ENCODE results near the gene ARHGEF10L.

The ARHGEF10L gene

DNA sequence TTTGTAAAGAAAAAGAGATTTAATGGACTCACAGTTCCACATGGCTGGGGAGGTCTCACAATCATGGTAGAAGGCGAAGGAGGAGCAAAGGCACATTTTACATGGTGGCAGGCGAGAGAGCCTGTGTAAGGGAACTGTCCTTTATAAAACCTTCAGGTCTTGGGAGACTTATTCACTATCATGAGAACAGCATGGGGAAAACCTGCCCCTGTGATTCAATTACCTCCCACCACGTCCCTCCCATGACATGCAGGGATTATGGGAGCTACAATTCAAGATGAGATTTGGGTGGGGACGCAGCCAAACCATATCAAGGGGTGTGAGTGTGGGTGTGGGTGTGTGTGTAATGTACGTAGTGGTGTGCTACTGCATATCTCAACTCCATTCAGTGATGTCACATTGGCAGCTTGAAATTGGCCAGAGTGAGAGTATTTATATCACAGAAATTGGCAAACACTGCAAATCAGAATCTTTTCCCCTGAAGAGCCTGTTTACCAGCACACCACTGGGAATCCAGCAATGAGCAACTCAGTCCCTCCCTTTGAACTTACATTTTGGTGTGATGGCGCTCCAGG is 5.4 kb downstream of the ARHGEF10L start:
- Histone ChIP-seq H3K27ac (ENCODE audit: low read depth, low read length) (no peak overlapping the region), H3K36me3 (ENCODE audit: control insufficient read depth, insufficient read depth, low read length) (no peaks in the 10 kb centered on the region), H3K4me1 (ENCODE audit: control insufficient read depth, insufficient read depth, low read length) (peaks cover 9% of the 10 kb centered on the region), H3K27me3 (ENCODE audit: control insufficient read depth, insufficient read depth, low read length) (no peaks in the 10 kb centered on the region), H3K4me3 (ENCODE audit: low read length) (no peak overlapping the region), H3K9ac (ENCODE audit: low read length) (no peak overlapping the region)

DNA sequence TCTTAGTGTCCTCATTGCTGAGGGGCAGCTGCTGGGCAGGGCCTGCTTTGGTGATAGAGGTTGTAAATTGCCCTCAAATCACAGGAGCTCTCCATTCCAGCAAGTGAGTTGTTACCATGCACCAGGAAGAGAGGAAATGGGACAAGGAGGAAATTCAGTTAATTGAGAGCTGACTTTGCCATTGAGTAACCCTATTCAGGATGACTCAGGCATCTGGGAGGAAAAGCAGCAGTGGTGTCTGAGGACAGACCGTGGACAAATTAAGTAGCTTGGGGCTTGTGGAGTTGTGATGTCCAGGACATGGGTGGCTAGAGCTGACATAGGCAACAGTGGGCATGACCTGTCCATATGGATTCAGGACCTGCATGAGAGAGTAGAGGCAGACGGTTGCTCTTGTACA is 5.9 kb downstream of the ARHGEF10L start:
- Histone ChIP-seq H3K9ac (ENCODE audit: low read length) (no peak overlapping the region), H3K27ac (ENCODE audit: low read depth, low read length) (no peak overlapping the region), H3K4me3 (ENCODE audit: low read length) (no peak overlapping the region), H3K36me3 (ENCODE audit: control insufficient read depth, insufficient read depth, low read length) (no peaks in the 10 kb centered on the region), H3K4me1 (ENCODE audit: control insufficient read depth, insufficient read depth, low read length) (peaks cover 9% of the 10 kb centered on the region), H3K27me3 (ENCODE audit: control insufficient read depth, insufficient read depth, low read length) (no peaks in the 10 kb centered on the region)

DNA sequence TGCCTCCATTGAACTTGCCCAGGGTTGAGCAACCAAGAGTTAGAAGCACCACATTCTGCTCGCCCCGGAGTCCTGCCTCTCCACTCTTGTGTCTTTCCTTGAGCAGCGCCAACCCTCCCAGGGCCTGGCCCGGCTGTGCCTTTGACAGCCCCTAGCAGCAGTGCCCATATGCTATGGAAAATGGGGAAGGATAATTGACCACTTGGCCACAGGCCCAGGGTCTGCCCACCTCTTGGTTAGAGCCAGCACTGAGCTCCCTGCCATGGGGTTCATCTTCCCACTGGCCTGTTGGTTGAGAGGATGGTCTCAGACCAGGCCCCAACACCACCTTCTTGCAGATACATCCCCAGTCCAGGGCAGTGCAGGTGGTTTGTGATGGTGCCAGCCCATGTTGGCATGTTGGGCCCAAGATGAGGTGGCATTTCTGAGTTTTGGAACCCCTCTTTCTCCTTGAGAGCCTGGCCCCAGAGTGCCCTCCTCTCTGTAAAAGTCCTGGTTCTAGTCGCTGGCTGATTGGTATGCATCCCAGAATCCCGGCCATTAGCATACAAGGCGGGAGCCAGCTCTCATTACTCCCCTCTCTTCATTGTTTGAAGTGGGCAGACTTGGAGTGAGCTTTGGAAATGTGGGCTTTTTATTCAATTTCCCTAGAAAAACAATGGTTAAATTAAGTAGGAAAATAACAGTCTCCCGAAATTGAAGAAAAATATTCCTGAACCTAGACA is 7.6 kb downstream of the ARHGEF10L start:
- Histone ChIP-seq H3K9ac (ENCODE audit: low read length) (no peak overlapping the region), H3K36me3 (ENCODE audit: control insufficient read depth, insufficient read depth, low read length) (no peaks in the 10 kb centered on the region), H3K27ac (ENCODE audit: low read depth, low read length) (no peak overlapping the region), H3K4me3 (ENCODE audit: low read length) (no peak overlapping the region), H3K27me3 (ENCODE audit: control insufficient read depth, insufficient read depth, low read length) (no peaks in the 10 kb centered on the region), H3K4me1 (ENCODE audit: control insufficient read depth, insufficient read depth, low read length) (peaks cover 6% of the 10 kb centered on the region)

DNA sequence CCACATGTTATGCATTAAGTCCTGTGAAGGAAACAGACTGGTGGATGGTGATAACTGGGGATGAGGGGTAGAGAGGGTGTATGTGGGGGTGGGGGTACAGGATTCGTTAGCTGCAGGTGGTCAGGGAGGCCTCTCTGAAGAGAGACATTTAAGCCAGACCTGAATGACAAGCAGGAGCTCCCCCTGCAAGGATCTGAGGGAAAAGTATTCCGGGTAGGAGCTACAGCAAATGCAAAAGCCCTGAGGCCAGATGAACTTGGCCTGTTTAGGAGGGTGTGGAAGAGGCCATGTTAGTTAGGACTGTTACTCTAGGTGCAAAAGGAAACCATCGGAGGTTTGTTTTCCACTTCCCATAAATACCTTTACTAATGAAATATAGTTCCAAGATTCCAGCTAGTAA is 9.9 kb downstream of the ARHGEF10L start:
- H3K27ac ChIP-seq (ENCODE audit: low read depth, low read length), result no peak overlapping the region
- H3K27me3 ChIP-seq (ENCODE audit: control insufficient read depth, insufficient read depth, low read length), result no peaks in the 10 kb centered on the region
- no peak overlapping the region for H3K4me3 ChIP-seq (ENCODE audit: low read length)
- peaks cover 6% of the 10 kb centered on the region for H3K4me1 ChIP-seq (ENCODE audit: control insufficient read depth, insufficient read depth, low read length)
- H3K36me3 ChIP-seq (ENCODE audit: control insufficient read depth, insufficient read depth, low read length), result peaks cover 2% of the 10 kb centered on the region
- no peak overlapping the region for H3K9ac ChIP-seq (ENCODE audit: low read length)

DNA sequence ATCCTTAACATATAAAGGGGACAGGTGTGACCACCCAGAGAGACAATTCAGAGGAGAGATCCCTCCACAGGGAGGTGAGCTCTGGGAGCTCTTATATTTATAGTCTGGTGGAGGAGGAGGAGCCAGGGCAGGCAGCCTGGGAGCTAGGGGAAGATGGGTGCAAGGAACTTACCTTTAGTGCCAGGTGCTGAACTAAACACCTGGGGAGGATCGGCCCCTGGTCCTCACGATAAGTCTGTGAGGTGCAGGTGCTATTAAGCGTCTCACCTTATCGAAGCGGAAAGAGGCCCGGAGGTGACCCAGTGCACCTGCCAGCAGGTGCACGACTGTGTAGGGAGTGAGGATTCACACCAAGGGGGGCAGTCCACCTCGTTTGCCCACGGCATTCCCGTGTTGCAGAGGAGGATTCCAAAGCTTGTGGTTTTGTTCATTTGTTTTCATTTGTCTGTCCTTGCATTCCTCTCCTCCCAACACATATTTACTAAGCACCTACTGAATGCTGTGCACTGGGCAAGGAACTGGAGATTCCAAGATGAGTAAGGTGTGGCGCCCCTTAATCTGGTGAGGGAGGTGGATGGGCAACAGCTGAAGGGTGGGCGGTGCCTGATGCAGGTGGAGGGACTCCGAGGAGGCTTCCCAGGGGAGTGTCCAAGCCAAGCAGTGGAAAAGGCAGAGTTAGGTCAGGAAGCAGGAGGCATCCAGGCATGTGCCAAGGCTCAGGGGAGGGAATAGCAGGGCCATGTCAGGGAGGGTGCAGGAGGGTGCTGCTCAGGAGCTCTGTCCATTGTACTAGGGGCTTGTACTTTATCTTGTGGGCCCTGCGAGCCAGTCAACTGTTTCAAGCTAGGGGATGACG is 11.5 kb downstream of the ARHGEF10L start:
- H3K27me3 ChIP-seq (ENCODE audit: control insufficient read depth, insufficient read depth, low read length), result no peaks in the 10 kb centered on the region

DNA sequence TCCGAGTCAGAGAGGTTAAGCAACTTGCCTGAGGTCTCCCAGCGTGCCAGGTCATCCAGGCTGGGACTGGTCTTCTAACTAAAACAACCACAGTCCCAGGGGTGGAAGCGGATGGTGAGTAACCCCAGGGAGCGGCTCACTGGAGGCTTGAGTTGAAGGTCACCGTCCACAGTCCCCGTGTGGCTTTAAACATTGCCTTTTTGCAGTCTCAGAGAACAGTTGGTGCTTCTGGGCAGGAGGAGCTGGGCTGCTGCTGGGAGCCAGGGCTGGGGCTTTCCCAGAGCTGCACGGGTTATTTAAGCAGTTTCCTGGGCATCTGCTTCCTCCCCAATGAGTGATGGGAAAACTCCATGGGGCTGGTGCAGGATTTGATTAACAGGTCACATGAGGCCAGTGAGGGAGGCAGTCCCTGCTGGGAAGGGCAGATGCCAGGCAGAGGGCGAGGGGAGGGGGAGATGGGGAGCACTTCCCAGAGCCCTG is 12.3 kb downstream of the ARHGEF10L start:
- Histone ChIP-seq H3K27me3 (ENCODE audit: control insufficient read depth, insufficient read depth, low read length) (no peaks in the 10 kb centered on the region), H3K27ac (ENCODE audit: low read depth, low read length) (no peak overlapping the region), H3K4me1 (ENCODE audit: control insufficient read depth, insufficient read depth, low read length) (peaks cover 6% of the 10 kb centered on the region), H3K4me3 (ENCODE audit: low read length) (no peak overlapping the region), H3K9ac (ENCODE audit: low read length) (no peak overlapping the region), H3K36me3 (ENCODE audit: control insufficient read depth, insufficient read depth, low read length) (peaks cover 2% of the 10 kb centered on the region)

More for the DNA sequence above, 11.5 kb downstream of the ARHGEF10L start:
- no peak overlapping the region for H3K9ac ChIP-seq (ENCODE audit: low read length)
- no peak overlapping the region for H3K4me3 ChIP-seq (ENCODE audit: low read length)
- H3K4me1 ChIP-seq (ENCODE audit: control insufficient read depth, insufficient read depth, low read length), result peaks cover 6% of the 10 kb centered on the region
- H3K27ac ChIP-seq (ENCODE audit: low read depth, low read length), result no peak overlapping the region
- peaks cover 2% of the 10 kb centered on the region for H3K36me3 ChIP-seq (ENCODE audit: control insufficient read depth, insufficient read depth, low read length)

DNA sequence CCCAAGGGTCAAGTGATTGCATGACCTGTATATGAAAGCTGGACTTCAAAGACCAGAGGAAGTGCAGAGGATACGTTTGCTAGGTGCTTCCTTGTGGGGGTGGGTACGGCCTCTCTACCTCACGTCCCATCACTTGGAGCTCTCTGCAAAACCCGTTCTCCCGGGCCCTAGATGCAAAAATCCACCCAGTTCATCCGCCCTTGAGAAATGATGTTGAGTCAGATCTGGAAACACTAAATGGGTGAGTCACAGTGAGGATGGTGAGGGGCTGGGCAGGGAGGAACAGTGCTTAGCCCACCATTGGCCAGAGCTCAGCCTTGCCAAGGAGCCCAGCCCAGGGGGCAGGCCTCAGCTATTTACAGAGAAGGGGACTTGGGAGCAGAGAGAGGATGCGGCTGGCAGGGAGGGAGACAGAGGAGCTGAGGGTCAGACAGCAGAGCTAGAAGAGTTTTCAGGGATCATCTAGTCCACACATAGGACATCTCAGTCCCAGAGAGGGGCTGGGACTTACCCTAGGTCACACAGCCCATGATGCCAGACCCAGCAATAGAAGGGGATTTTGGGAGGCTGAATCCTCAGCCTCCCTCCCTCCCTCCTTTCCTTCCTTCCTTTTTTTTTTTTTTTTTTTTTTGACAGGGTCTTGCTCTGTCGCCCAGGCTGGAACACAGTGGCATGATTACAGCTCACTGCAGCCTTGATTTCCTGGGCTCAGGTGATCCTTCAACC is 14.6 kb downstream of the ARHGEF10L start:
- H3K27ac ChIP-seq (ENCODE audit: low read depth, low read length), result no peak overlapping the region
- no peaks in the 10 kb centered on the region for H3K27me3 ChIP-seq (ENCODE audit: control insufficient read depth, insufficient read depth, low read length)
- H3K4me1 ChIP-seq (ENCODE audit: control insufficient read depth, insufficient read depth, low read length), result peaks cover 6% of the 10 kb centered on the region
- no peak overlapping the region for H3K4me3 ChIP-seq (ENCODE audit: low read length)
- H3K36me3 ChIP-seq (ENCODE audit: control insufficient read depth, insufficient read depth, low read length), result peaks cover 2% of the 10 kb centered on the region
- H3K9ac ChIP-seq (ENCODE audit: low read length), result no peak overlapping the region

DNA sequence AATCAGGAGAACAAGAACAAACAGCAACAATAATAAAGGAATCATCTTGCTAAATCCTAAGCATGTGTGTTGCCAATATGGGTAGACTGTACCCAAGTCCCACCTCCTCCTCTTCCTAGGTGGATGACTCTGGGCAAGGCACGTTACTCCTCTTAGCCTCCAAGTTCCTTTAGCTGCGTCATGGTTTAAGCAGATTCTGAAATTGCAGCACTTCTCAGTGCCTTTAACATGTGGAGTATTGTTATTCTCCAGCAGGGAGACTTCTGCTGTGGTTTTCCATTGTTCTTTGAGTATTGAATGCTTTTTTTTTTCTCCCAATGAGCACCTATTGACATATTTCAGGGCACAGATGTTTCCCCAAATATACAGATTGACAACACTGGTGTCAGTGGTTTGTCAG is 15.5 kb downstream of the ARHGEF10L start:
- H3K4me1 ChIP-seq (ENCODE audit: control insufficient read depth, insufficient read depth, low read length), result peaks cover 6% of the 10 kb centered on the region
- H3K9ac ChIP-seq (ENCODE audit: low read length), result no peak overlapping the region
- no peak overlapping the region for H3K4me3 ChIP-seq (ENCODE audit: low read length)
- no peak overlapping the region for H3K27ac ChIP-seq (ENCODE audit: low read depth, low read length)
- peaks cover 2% of the 10 kb centered on the region for H3K36me3 ChIP-seq (ENCODE audit: control insufficient read depth, insufficient read depth, low read length)
- no peaks in the 10 kb centered on the region for H3K27me3 ChIP-seq (ENCODE audit: control insufficient read depth, insufficient read depth, low read length)

DNA sequence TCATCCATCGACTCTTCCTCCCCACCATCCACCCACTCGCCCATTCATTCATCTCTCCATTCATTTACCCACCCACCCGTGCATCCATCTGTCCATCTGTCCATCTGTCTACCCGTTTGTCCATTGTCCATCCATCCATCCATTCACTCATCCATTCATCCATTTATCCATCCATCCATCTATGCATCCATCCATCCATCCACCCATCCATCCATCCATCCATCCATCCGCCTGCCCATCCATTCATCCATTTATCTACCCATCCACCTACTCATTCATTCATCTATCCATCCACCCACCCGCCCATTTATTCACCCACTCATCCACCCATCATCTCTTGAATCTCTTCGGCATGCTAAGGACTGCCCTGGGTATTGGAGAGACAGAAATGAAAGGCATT is 18.5 kb downstream of the ARHGEF10L start:
- H3K36me3 ChIP-seq (ENCODE audit: control insufficient read depth, insufficient read depth, low read length), result no peaks in the 10 kb centered on the region
- peaks cover 15% of the 10 kb centered on the region for H3K4me1 ChIP-seq (ENCODE audit: control insufficient read depth, insufficient read depth, low read length)
- H3K9ac ChIP-seq (ENCODE audit: low read length), result no peak overlapping the region
- H3K27ac ChIP-seq (ENCODE audit: low read depth, low read length), result no peak overlapping the region
- H3K4me3 ChIP-seq (ENCODE audit: low read length), result no peak overlapping the region
- no peaks in the 10 kb centered on the region for H3K27me3 ChIP-seq (ENCODE audit: control insufficient read depth, insufficient read depth, low read length)

DNA sequence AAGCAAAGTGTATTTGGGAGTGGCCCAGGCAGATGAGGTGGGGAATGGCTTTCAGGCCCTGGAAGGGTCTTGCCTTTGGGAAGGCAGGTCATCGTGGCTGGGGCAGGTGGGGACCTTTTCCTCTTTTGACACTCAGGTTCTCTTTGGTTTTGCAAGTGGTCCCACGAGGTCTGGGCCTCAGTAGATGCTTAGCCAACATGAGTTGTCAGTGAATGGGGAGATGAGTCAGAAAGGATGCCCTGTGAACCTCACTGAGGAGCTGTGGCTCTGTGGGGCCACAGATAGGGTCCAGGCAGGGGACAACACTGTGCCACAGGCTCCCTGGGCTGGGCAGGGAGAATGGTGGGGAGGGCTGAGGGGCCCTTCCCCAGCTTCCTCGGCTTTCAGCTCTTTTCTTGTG is 19.0 kb downstream of the ARHGEF10L start:
- H3K27ac ChIP-seq (ENCODE audit: low read depth, low read length), result no peak overlapping the region
- no peaks in the 10 kb centered on the region for H3K27me3 ChIP-seq (ENCODE audit: control insufficient read depth, insufficient read depth, low read length)
- H3K9ac ChIP-seq (ENCODE audit: low read length), result no peak overlapping the region
- no peaks in the 10 kb centered on the region for H3K36me3 ChIP-seq (ENCODE audit: control insufficient read depth, insufficient read depth, low read length)
- peaks cover 17% of the 10 kb centered on the region for H3K4me1 ChIP-seq (ENCODE audit: control insufficient read depth, insufficient read depth, low read length)
- no peak overlapping the region for H3K4me3 ChIP-seq (ENCODE audit: low read length)

DNA sequence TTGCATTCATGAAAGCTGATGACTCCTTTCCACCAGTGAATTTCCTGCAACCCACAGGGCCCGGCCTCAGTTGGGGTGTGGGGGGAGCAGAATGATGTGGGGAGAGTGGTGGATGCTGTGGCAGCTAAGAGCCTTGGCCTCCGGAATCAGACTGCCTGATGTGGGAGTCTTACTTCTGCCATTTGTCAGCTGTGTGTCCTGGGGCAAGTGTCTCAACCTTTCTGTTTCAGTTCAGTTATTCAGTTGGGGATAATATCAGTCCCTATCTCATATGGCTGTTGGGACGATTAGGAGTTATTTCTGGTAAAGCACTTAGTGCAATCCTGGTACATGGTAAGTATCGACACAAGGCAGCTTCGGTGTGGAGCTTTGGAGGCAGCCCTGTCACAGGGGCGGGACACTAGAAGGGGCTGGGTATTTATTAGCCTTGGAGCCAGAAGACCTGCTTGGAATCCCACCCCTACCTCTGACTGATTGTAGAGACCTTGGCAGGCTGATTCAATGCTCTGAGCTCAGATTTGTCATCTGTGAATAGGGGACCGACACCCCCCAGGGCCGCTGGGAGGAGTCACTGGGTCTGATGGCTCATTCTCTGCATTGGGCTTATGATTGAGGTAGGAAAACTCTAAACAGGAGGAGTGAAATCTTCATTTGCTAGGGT is 19.6 kb downstream of the ARHGEF10L start:
- Histone ChIP-seq H3K27me3 (ENCODE audit: control insufficient read depth, insufficient read depth, low read length) (no peaks in the 10 kb centered on the region), H3K9ac (ENCODE audit: low read length) (no peak overlapping the region), H3K36me3 (ENCODE audit: control insufficient read depth, insufficient read depth, low read length) (no peaks in the 10 kb centered on the region), H3K4me1 (ENCODE audit: control insufficient read depth, insufficient read depth, low read length) (peaks cover 22% of the 10 kb centered on the region), H3K4me3 (ENCODE audit: low read length) (no peak overlapping the region), H3K27ac (ENCODE audit: low read depth, low read length) (no peak overlapping the region)
